OCI-LY3 (cell line): Measurements from ENCODE around the gene KRTAP9-1.

Experiments used
- H2AFZ ChIP-seq: fragments of 200-600, 300-600 bp; shearing (Covaris generic); 2 replicates; pipeline ENCODE4 v1.6.0; 2014; ENCODE audit warnings: antibody characterized with exemption, low read depth, low read length
- H3K27ac ChIP-seq: fragments of 200-600, 300-600 bp; sonication (generic); 2 replicates; pipeline ENCODE4 v1.5.1; 2014; ENCODE audit warnings: mild to moderate bottlenecking, low read length, moderate library complexity, mixed read lengths
- H3K27me3 ChIP-seq: fragments of 200-600, 300-600 bp; sonication (generic); 2 replicates; pipeline ENCODE4 v1.6.1; 2014; ENCODE audit warnings: low read depth, low read length, mixed read lengths
- H3K36me3 ChIP-seq: fragments of 200-600, 300-600 bp; sonication (generic); replicated peaks from 2 replicates; pipeline ENCODE3; 2014; ENCODE audit warnings: low read depth, low read length, mixed read lengths
- H3K4me1 ChIP-seq: fragments of 300-600, 200-600 bp; sonication (generic); 2 replicates; pipeline ENCODE4 v1.6.1; 2014; ENCODE audit warnings: low read length, mixed read lengths
- H3K4me2 ChIP-seq: fragments of 200-600, 300-600 bp; sonication (generic); 2 replicates; pipeline ENCODE4 v1.6.1; 2014; ENCODE audit warnings: low read length, mixed read lengths
- H3K4me3 ChIP-seq: fragments of 300-600, 200-600 bp; sonication (generic); 2 replicates; pipeline ENCODE4 v1.5.1; 2014; ENCODE audit warnings: antibody characterized with exemption, mild to moderate bottlenecking, low read length, moderate library complexity
- H3K79me2 ChIP-seq: fragments of 300-600, 200-600 bp; shearing (Covaris generic); 2 replicates; pipeline ENCODE4 v1.6.1; 2014; ENCODE audit warnings: mild to moderate bottlenecking, low read length, mixed read lengths
- H3K9ac ChIP-seq: fragments of 300-600, 200-600 bp; shearing (Covaris generic); 2 replicates; pipeline ENCODE4 v1.6.0; 2014; ENCODE audit warnings: mild to moderate bottlenecking, low read length, moderate library complexity
- H3K9me3 ChIP-seq: fragments of 200-600, 300-600 bp; shearing (Covaris generic); 2 replicates; pipeline ENCODE4 v1.6.1; 2014; ENCODE audit warnings: low read length, mixed read lengths; ENCODE audit not compliant: insufficient read depth
- H4K20me1 ChIP-seq: fragments of 200-600, 300-600 bp; sonication (generic); 2 replicates; pipeline ENCODE4 v1.6.1; 2016; ENCODE audit warnings: low read length, mixed read lengths; ENCODE audit not compliant: insufficient read depth
- CTCF ChIP-seq: fragments of 200-600, 300-600 bp; sonication (generic); IDR thresholded peaks from 2 replicates; pipeline ENCODE4 v1.5.1; 2014; ENCODE audit warnings: antibody characterized with exemption, low read length, low read depth
- EZH2phosphoT487 ChIP-seq: fragments of 200-600 bp; shearing (Covaris generic); IDR thresholded peaks from 2 replicates; pipeline ENCODE4 v1.6.1; 2018; ENCODE audit warnings: antibody characterized with exemption, mixed run types, low read depth

Gene KRTAP9-1

GRCh38 chr17:41163828-41164227 lies 25.9 kb upstream of the KRTAP9-1 start:
- H3K9ac ChIP-seq: no peak overlapping the region
- no peaks in the 10 kb centered on the region for H3K4me1 ChIP-seq
- H3K4me3 ChIP-seq: no peak overlapping the region
- peaks cover 30% of the 10 kb centered on the region for H3K27me3 ChIP-seq
- no peak overlapping the region for H3K4me2 ChIP-seq
- H3K9me3 ChIP-seq: no peaks in the 10 kb centered on the region
- H4K20me1 ChIP-seq: no peaks in the 10 kb centered on the region
- H2AFZ ChIP-seq: no peak overlapping the region
- no peak overlapping the region for H3K27ac ChIP-seq
- no peaks in the 10 kb centered on the region for H3K36me3 ChIP-seq
- no peaks in the 10 kb centered on the region for H3K79me2 ChIP-seq
- TF ChIP-seq CTCF (no peak), EZH2phosphoT487 (no peak)

GRCh38 chr17:41167561-41167960 lies 22.1 kb upstream of the KRTAP9-1 start:
- H3K4me2 ChIP-seq: no peak overlapping the region
- H3K9me3 ChIP-seq: no peaks in the 10 kb centered on the region
- no peaks in the 10 kb centered on the region for H3K4me1 ChIP-seq
- H3K9ac ChIP-seq: no peak overlapping the region
- H3K27ac ChIP-seq: no peak overlapping the region
- H3K27me3 ChIP-seq: peaks cover 24% of the 10 kb centered on the region
- no peaks in the 10 kb centered on the region for H3K36me3 ChIP-seq
- TF ChIP-seq EZH2phosphoT487 (no peak), CTCF (no peak)
- H2AFZ ChIP-seq: no peak overlapping the region
- H4K20me1 ChIP-seq: no peaks in the 10 kb centered on the region
- H3K4me3 ChIP-seq: no peak overlapping the region
- no peaks in the 10 kb centered on the region for H3K79me2 ChIP-seq

- no peak within 1 kb of the TSS for H3K4me2 ChIP-seq
- no peak within 1 kb of the TSS for H3K4me3 ChIP-seq
- no peaks in the 10 kb centered on the region for H3K79me2 ChIP-seq
- no peaks in the 10 kb centered on the region for H3K4me1 ChIP-seq
- H4K20me1 ChIP-seq: no peaks in the 10 kb centered on the region
- TF ChIP-seq EZH2phosphoT487 (no peak), CTCF (no peak)
- H3K9ac ChIP-seq: no peak within 1 kb of the TSS
- no peaks in the 10 kb centered on the region for H3K36me3 ChIP-seq
- H3K9me3 ChIP-seq: no peaks in the 10 kb centered on the region
- peaks cover 20% of the 10 kb centered on the region for H3K27me3 ChIP-seq
- no peak within 1 kb of the TSS for H3K27ac ChIP-seq
- H2AFZ ChIP-seq: no peak within 1 kb of the TSS
These were observed 21.6 kb upstream of the KRTAP9-1 start, which contains the start of gene KRTAP4-3 for GRCh38 chr17:41168121-41168520. Gene KRTAP4-3, minus strand, starts transcription at chr17:41168221. Its CDS starts 49 bp downstream, at chr17:41168172.

GRCh38 chr17:41171886-41172285 lies 17.8 kb upstream of the KRTAP9-1 start:
- Histone ChIP-seq H3K36me3 (no peaks in the 10 kb centered on the region), H3K4me2 (no peak overlapping the region), H3K9me3 (no peaks in the 10 kb centered on the region), H3K27me3 (peaks cover 40% of the 10 kb centered on the region), H3K9ac (no peak overlapping the region), H3K4me1 (peaks cover 14% of the 10 kb centered on the region), H4K20me1 (no peaks in the 10 kb centered on the region), H3K79me2 (no peaks in the 10 kb centered on the region), H3K27ac (no peak overlapping the region), H2AFZ (no peak overlapping the region), H3K4me3 (no peak overlapping the region)
- no peak for TF ChIP-seq CTCF
- no peak for TF ChIP-seq EZH2phosphoT487
